IMR-90 (cell line): ENCODE measurements around the gene NGEF. TPM values are rescaled to one million over a fixed set of nuclear protein-coding genes. Genes with fewer than 3 reads are reported as not detected.

ENCODE experiments used
- ATAC-seq: fragments of 200-7000 bp; cut with Tn5 transposase; 2 replicates; pipeline ENCODE4 v1.9.1; 2020; ENCODE audit warnings: low read depth, mild to moderate bottlenecking, moderate library complexity
- BruUV-seq: library from RNA; stranded (reverse); fragments of 400-500 nt; replicated peaks from 2 replicates; lab custom pipeline; 2021; lab: Mats Ljungman, UMichigan
- CTCF ChIA-PET: fragments of 300-600 bp; formaldehyde crosslinking; extraction: SDS; loops from one replicate; lab custom pipeline; 2021; ENCODE audit warnings: antibody characterized with exemption; lab: Yijun Ruan, JAX
- POLR2A ChIA-PET: fragments of 300-600 bp; sonication (Branson Sonifier 250); formaldehyde crosslinking; loops from one replicate; lab custom pipeline; 2022; ENCODE audit warnings: antibody characterized with exemption; ENCODE audit not compliant: unreplicated experiment; lab: Charles Lee
- DNase-seq: peaks from one replicate; pipeline ENCODE4 v3.0.0; 2013
- H2AFZ ChIP-seq: replicated peaks from 2 replicates; pipeline ENCODE3; 2013; ENCODE audit warnings: low read length, mild to moderate bottlenecking; ENCODE audit not compliant: poor library complexity
- H2AK5ac ChIP-seq: 2 replicates; pipeline ENCODE4 v1.6.1; 2013; ENCODE audit warnings: low read depth, low read length, inconsistent platforms
- H2AK9ac ChIP-seq: replicated peaks from 2 replicates; pipeline ENCODE3; 2013; ENCODE audit warnings: mild to moderate bottlenecking, low read depth, low read length, moderate library complexity; ENCODE audit not compliant: poor library complexity
- H2BK120ac ChIP-seq: 2 replicates; pipeline ENCODE4 v1.6.1; 2013; ENCODE audit warnings: low read depth, low read length, inconsistent platforms
- H2BK15ac ChIP-seq: 3 replicates; pipeline ENCODE4 v1.6.1; 2013; ENCODE audit warnings: low read depth, low read length, inconsistent platforms
- H2BK20ac ChIP-seq: 2 replicates; pipeline ENCODE4 v1.6.1; 2013; ENCODE audit warnings: low read depth, mild to moderate bottlenecking, inconsistent platforms, low read length, moderate library complexity
- H2BK5ac ChIP-seq: 2 replicates; pipeline ENCODE4 v1.6.1; 2013; ENCODE audit warnings: mild to moderate bottlenecking, low read depth, low read length, inconsistent platforms; ENCODE audit not compliant: poor library complexity, severe bottlenecking
- H3K14ac ChIP-seq: replicated peaks from 2 replicates; pipeline ENCODE4 v1.6.1; 2013; ENCODE audit warnings: low read depth, low read length, inconsistent platforms
- H3K18ac ChIP-seq: 2 replicates; pipeline ENCODE4 v1.6.1; 2013; ENCODE audit warnings: low read depth, low read length, control low read depth
- H3K23ac ChIP-seq: 2 replicates; pipeline ENCODE4 v1.6.1; 2013; ENCODE audit warnings: low read depth, low read length, inconsistent platforms
- H3K27ac ChIP-seq: 2 replicates; pipeline ENCODE4 v1.5.1; 2013; ENCODE audit warnings: mild to moderate bottlenecking, control low read depth, low read length; ENCODE audit not compliant: insufficient read depth
- H3K27me3 ChIP-seq: 2 replicates; pipeline ENCODE4 v1.6.1; 2013; ENCODE audit warnings: low read length; ENCODE audit not compliant: control insufficient read depth, insufficient read depth
- H3K36me3 ChIP-seq: 2 replicates; pipeline ENCODE4 v1.6.1; 2013; ENCODE audit warnings: low read length, mixed read lengths; ENCODE audit not compliant: control insufficient read depth, insufficient read depth
- H3K4ac ChIP-seq: 2 replicates; pipeline ENCODE4 v1.6.1; 2013; ENCODE audit warnings: low read depth, low read length, inconsistent platforms
- H3K4me1 ChIP-seq: 2 replicates; pipeline ENCODE4 v1.6.1; 2013; ENCODE audit warnings: low read length, mixed read lengths; ENCODE audit not compliant: control insufficient read depth, insufficient read depth
- H3K4me2 ChIP-seq: 2 replicates; pipeline ENCODE4 v1.6.1; 2013; ENCODE audit warnings: low read depth, mild to moderate bottlenecking, control low read depth, low read length, moderate library complexity
- H3K4me3 ChIP-seq: 2 replicates; pipeline ENCODE4 v1.5.1; 2013; ENCODE audit warnings: low read depth, mild to moderate bottlenecking, control low read depth, low read length, moderate library complexity; ENCODE audit not compliant: insufficient read depth
- H3K56ac ChIP-seq: 2 replicates; pipeline ENCODE4 v1.6.1; 2013; ENCODE audit warnings: low read length, inconsistent platforms; ENCODE audit not compliant: insufficient read depth; ENCODE audit errors: extremely low read depth
- H3K79me1 ChIP-seq, 2 experiments: 2 replicates each; pipeline ENCODE4 v1.6.1; 2013; ENCODE audit warnings: low read length in 2 of 2, inconsistent platforms in 1 of 2, low read depth in 1 of 2
- H3K9ac ChIP-seq: 2 replicates; pipeline ENCODE4 v1.6.1; 2013; ENCODE audit warnings: low read depth, low read length, control low read depth
- H3K9me1 ChIP-seq: 2 replicates; pipeline ENCODE4 v1.6.1; 2013; ENCODE audit warnings: low read length, inconsistent platforms; ENCODE audit not compliant: insufficient read depth
- H3K9me3 ChIP-seq: 2 replicates; pipeline ENCODE4 v1.6.1; 2013; ENCODE audit warnings: low read length; ENCODE audit not compliant: control insufficient read depth, insufficient read depth
- H4K20me1 ChIP-seq: 2 replicates; pipeline ENCODE4 v1.6.1; 2013; ENCODE audit warnings: low read length, inconsistent platforms; ENCODE audit not compliant: insufficient read depth
- H4K5ac ChIP-seq: 2 replicates; pipeline ENCODE4 v1.6.1; 2013; ENCODE audit warnings: mild to moderate bottlenecking, low read depth, low read length, control low read depth
- H4K8ac ChIP-seq, 2 experiments: 2 replicates each; pipeline ENCODE4 v1.6.1; 2013; ENCODE audit warnings: low read depth in 2 of 2, low read length in 2 of 2, control low read depth in 1 of 2, inconsistent platforms in 1 of 2
- H4K91ac ChIP-seq: 2 replicates; pipeline ENCODE4 v1.6.1; 2013; ENCODE audit warnings: low read depth, low read length, inconsistent platforms; ENCODE audit not compliant: insufficient read depth
- RAD21 ChIP-seq: IDR thresholded peaks from 2 replicates; pipeline ENCODE4 v1.6.1; 2012; ENCODE audit warnings: low read length, improper control_type of control experiment
- RCOR1 ChIP-seq: IDR thresholded peaks from 2 replicates; pipeline ENCODE4 v1.6.1; 2012; ENCODE audit warnings: mild to moderate bottlenecking, low read length, improper control_type of control experiment; ENCODE audit not compliant: insufficient replicate concordance
- WGBS, 2 experiments: methylation state at CpG; one replicate each; pipeline versions ENCODE4 v1.1.5 to v1.1.7; 2013; ENCODE audit warnings: missing lambda C conversion rate in 2 of 2; ENCODE audit not compliant: insufficient read length in 1 of 2; ENCODE audit errors: extremely low coverage in 2 of 2; 5-methylcytosine and 5-hydroxymethylcytosine counted together
- dilution Hi-C: fragments of 300-500 bp; cut with HindIII; formaldehyde crosslinking; loops from one replicate; pipeline ENCODE4 v1.14.3; 2018; ENCODE audit warnings: low sequenced_read_pairs; ENCODE audit not compliant: unreplicated experiment
- in situ Hi-C: fragments of 300-500 bp; cut with MboI; formaldehyde crosslinking; loops from 3 replicates; pipeline ENCODE4 v1.14.3; 2019; ENCODE audit warnings: low sequenced_read_pairs, inconsistent platforms, mixed read lengths
- intact Hi-C: fragments of 100-400 bp; cut with micrococcal nuclease; formaldehyde crosslinking; loops from 2 replicates; pipeline ENCODE4 v1.10.0; 2022
- polyA plus RNA-seq, 3 experiments: library from polyadenylated mRNA; depleted of rRNA; stranded (reverse); fragments of >200 nt; gene quantifications; 2 replicates each; pipeline ENCODE4 v1.2.3, GENCODE V29; 2012; ENCODE audit warnings: low replicate concordance in 1 of 3
- total RNA-seq: library from RNA; depleted of rRNA; stranded (reverse); fragments of >200 nt; gene quantifications from 2 replicates; pipeline ENCODE4 v1.2.3, GENCODE V29; 2012

The NGEF gene
- total and polyA plus RNA-seq, 2 of the 4 experiments (the other 2 are of a cell fraction): 1.1 to 1.7 TPM

DNA sequence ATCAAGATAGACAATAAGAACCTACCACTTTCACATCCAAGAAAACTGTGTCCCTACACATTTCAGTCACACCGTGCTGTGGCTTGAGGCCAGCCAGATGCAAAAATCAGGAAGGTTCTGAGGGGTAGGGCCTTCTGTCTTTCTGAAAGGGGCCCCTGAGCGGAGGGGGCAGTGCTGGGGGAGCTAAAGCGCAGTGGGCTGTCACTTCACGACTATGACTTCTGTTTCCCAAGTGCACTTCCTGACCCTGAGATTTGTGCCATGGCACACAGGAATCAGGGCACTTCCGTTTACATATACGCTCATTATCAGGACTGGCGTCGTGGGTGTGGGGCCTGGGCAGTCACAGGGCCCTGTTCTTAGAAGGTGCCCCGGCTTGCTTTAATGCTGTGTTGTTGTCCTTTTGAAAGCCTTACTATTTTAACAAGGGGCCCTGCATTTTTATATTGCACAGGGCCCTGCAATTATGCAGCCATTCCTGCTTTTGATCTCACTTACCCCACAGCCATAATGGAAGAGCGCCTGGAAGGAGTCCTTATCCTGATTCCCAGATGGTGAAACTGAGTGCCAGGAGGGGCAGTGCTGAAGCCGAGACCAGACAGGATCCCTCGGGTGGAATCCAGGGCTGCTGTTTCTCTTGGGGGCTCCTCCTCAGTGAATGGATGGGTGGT lies 620 bp downstream of the NGEF start:
- Histone ChIP-seq H4K20me1 (no peaks in the 10 kb centered on the region), H3K14ac (no peak overlapping the region), H2AFZ (no peak overlapping the region), H4K8ac (no peak overlapping the region), H2AK9ac (no peak overlapping the region), H2BK15ac (no peak overlapping the region), H3K9ac (no peak overlapping the region), H2BK5ac (no peak overlapping the region), H3K56ac (no peak overlapping the region), H3K4me3 (no peak overlapping the region), H3K4me2 (no peak overlapping the region), H2BK120ac (no peak overlapping the region), H4K91ac (no peak overlapping the region), H3K27me3 (peaks cover 4% of the 10 kb centered on the region; the same call in 1 of the 2 replicates), H3K9me1 (no peaks in the 10 kb centered on the region), H3K79me1 (no peaks in the 10 kb centered on the region), H2BK20ac (no peak overlapping the region), H3K9me3 (no peaks in the 10 kb centered on the region), H3K27ac (no peak overlapping the region), H3K36me3 (no peaks in the 10 kb centered on the region), H3K4ac (no peak overlapping the region), H2AK5ac (no peak overlapping the region), H3K23ac (no peak overlapping the region), H3K4me1 (no peaks in the 10 kb centered on the region), H4K5ac (no peak overlapping the region), H3K18ac (no peak overlapping the region)
- 70% methylated on average over 6 of the region's 12 CpGs; no CpG with 5 or more reads in 1 of the 2 experiments for WGBS, 2 experiments
- CTCF ChIA-PET: no interaction called here
- dilution Hi-C loops: no loop called here
- intact Hi-C loops: no loop called here
- POLR2A ChIA-PET: no interaction called here
- ATAC-seq (no peak), DNase-seq (no peak)
- TF ChIP-seq RAD21 (no peak), RCOR1 (no peak)
- BruUV-seq: no TSS peak
- in situ Hi-C loops: no loop called here
